ENCODE measurements around the gene RAB27B.

Gene RAB27B

GRCh38 chr18:54916507-54916906 is 88.2 kb downstream of the RAB27B start:
- no peak for DNase-seq

GRCh38 chr18:54918060-54918459 is 89.8 kb downstream of the RAB27B start:
- DNase-seq = no peak

GRCh38 chr18:54919412-54919811 is 91.1 kb downstream of the RAB27B start:
- DNase-seq = no peak

GRCh38 chr18:54923339-54923956 is 95.2 kb downstream of the RAB27B start:
- no peak for DNase-seq

GRCh38 chr18:54924948-54925347 is 96.7 kb downstream of the RAB27B start:
- DNase-seq = no peak

GRCh38 chr18:54926593-54927325 is 98.5 kb downstream of the RAB27B start:
- no peak for DNase-seq

- DNase-seq = no peak
These were observed 100.0 kb downstream of the RAB27B start for GRCh38 chr18:54928236-54928635.

GRCh38 chr18:54931152-54931551 is 102.9 kb downstream of the RAB27B start:
- no peak for DNase-seq

- no peak for DNase-seq
These were observed 104.2 kb downstream of the RAB27B start for GRCh38 chr18:54932472-54932871.

- no peak for DNase-seq
These were observed 110.2 kb downstream of the RAB27B start for GRCh38 chr18:54938506-54938905.

GRCh38 chr18:54939361-54939917 is 111.2 kb downstream of the RAB27B start:
- no peak for DNase-seq

GRCh38 chr18:54942144-54942543 is 113.9 kb downstream of the RAB27B start:
- no peak for DNase-seq

- no peak for DNase-seq
These were observed 114.3 kb downstream of the RAB27B start for GRCh38 chr18:54942569-54942968.
